Measurements from ENCODE around the gene F2. TPM values are rescaled to one million over a fixed set of nuclear protein-coding genes. Genes with fewer than 3 reads are reported as not detected.

F2 gene
- total RNA-seq, 2 donors from 2014 or later: 1.8 TPM; not detected in 1

DNA sequence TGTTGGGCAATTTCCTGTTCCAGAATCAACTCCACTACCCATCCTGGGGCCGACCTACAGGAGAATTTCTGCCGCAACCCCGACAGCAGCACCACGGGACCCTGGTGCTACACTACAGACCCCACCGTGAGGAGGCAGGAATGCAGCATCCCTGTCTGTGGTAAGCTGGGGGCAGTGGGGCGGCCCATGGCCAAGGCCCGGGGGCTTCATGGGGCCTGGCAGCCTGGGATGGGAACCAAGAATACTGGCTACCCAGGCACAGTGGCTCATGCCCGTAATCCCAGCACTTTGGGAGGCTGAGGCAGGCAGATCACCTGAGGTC, 4.3 kb downstream of the F2 start:
- H3K27me3 ChIP-seq (replicated peaks; ENCODE audit: insufficient read depth): no peaks in the 10 kb centered on the region
- no peak for DNase-seq (ENCODE audit: low spot score)
- H3K9me3 ChIP-seq: no peaks in the 10 kb centered on the region
- H3K27ac ChIP-seq: no peak overlapping the region
- H3K4me1 ChIP-seq (replicated peaks): no peaks in the 10 kb centered on the region
- TF ChIP-seq POLR2AphosphoS5 (IDR thresholded peaks at IDR 0.05) (no peak), POLR2A (IDR thresholded peaks at IDR 0.05) (no peak)
- TF ChIP-seq, protein P1, sequence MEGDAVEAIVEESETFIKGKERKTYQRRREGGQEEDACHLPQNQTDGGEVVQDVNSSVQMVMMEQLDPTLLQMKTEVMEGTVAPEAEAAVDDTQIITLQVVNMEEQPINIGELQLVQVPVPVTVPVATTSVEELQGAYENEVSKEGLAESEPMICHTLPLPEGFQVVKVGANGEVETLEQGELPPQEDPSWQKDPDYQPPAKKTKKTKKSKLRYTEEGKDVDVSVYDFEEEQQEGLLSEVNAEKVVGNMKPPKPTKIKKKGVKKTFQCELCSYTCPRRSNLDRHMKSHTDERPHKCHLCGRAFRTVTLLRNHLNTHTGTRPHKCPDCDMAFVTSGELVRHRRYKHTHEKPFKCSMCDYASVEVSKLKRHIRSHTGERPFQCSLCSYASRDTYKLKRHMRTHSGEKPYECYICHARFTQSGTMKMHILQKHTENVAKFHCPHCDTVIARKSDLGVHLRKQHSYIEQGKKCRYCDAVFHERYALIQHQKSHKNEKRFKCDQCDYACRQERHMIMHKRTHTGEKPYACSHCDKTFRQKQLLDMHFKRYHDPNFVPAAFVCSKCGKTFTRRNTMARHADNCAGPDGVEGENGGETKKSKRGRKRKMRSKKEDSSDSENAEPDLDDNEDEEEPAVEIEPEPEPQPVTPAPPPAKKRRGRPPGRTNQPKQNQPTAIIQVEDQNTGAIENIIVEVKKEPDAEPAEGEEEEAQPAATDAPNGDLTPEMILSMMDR (IDR thresholded peaks at IDR 0.05): no peak
- H3K36me3 ChIP-seq: no peaks in the 10 kb centered on the region
- WGBS: 94% methylated on average over 8 of the region's 8 CpGs
- H3K4me3 ChIP-seq: no peak overlapping the region
- intact Hi-C loops (cut with DNase I): no loop called here

DNA sequence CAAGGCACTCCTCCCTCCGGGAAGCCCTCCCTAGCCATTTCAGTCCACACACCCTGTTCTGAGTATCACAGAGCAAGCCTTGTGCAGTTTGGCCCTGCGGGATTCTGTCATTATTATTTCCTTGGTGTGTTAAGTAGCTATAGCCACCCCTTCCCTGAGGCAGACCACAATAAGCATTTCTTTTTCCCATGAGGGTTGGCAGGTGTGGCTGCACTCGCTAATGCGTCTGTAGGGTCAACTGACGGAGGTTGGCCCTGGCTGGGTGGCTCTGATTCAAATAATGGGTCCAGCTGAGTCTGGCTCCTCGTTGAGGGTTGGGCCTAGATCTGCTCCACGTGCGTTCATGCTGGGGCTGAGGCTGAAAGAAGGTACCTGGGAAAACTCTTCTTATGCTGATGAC, 5.1 kb downstream of the F2 start:
- Histone ChIP-seq H3K9me3 (no peaks in the 10 kb centered on the region), H3K27ac (no peak overlapping the region), H3K4me1 (replicated peaks) (no peaks in the 10 kb centered on the region), H3K36me3 (no peaks in the 10 kb centered on the region), H3K27me3 (replicated peaks; ENCODE audit: insufficient read depth) (no peaks in the 10 kb centered on the region), H3K4me3 (no peak overlapping the region)
- TF ChIP-seq POLR2A (IDR thresholded peaks at IDR 0.05) (no peak), POLR2AphosphoS5 (IDR thresholded peaks at IDR 0.05) (no peak)
- TF ChIP-seq, protein P1 (IDR thresholded peaks at IDR 0.05): no peak
- DNase-seq (ENCODE audit: low spot score): no peak
- intact Hi-C loops (cut with DNase I): no loop called here
- 65% methylated on average over 8 of the region's 8 CpGs for WGBS

DNA sequence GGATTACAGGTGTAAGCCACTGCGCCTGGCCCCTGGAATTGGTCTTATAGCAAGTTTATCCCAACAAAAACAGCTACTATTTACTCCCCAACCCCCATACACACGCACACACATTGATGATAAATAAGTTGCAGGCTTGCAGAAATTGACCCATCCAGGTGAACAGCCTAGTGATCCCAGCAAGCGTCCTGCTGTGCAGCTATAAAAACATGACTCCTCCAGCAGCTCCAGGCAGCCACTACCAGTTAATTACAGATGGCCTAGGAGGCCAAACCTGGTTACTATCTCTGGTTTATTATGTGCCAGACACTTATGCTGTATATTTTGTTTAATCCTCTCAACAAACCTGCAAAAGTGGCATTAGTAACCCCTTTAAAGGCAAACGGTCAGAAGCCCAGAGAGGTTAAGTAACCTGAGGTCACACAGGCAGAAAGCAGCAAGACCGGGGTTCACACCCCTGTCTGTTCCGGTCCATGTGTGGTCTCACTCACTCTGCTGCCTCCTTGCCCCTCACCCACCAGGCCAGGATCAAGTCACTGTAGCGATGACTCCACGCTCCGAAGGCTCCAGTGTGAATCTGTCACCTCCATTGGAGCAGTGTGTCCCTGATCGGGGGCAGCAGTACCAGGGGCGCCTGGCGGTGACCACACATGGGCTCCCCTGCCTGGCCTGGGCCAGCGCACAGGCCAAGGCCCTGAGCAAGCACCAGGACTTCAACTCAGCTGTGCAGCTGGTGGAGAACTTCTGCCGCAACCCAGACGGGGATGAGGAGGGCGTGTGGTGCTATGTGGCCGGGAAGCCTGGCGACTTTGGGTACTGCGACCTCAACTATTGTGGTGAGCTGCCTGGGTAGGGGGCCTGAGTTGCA, 6.6 kb downstream of the F2 start:
- Histone ChIP-seq H3K27ac (no peak overlapping the region), H3K4me3 (no peak overlapping the region), H3K4me1 (replicated peaks) (no peaks in the 10 kb centered on the region), H3K9me3 (no peaks in the 10 kb centered on the region), H3K36me3 (no peaks in the 10 kb centered on the region), H3K27me3 (replicated peaks; ENCODE audit: insufficient read depth) (no peaks in the 10 kb centered on the region)
- 83% methylated on average over 19 of the region's 19 CpGs for WGBS
- intact Hi-C loops (cut with DNase I): no loop called here
- TF ChIP-seq POLR2A (IDR thresholded peaks at IDR 0.05): no peak
- TF ChIP-seq POLR2AphosphoS5 (IDR thresholded peaks at IDR 0.05): no peak
- TF ChIP-seq, protein P1 (IDR thresholded peaks at IDR 0.05): no peak
- DNase-seq (ENCODE audit: low spot score): no peak

DNA sequence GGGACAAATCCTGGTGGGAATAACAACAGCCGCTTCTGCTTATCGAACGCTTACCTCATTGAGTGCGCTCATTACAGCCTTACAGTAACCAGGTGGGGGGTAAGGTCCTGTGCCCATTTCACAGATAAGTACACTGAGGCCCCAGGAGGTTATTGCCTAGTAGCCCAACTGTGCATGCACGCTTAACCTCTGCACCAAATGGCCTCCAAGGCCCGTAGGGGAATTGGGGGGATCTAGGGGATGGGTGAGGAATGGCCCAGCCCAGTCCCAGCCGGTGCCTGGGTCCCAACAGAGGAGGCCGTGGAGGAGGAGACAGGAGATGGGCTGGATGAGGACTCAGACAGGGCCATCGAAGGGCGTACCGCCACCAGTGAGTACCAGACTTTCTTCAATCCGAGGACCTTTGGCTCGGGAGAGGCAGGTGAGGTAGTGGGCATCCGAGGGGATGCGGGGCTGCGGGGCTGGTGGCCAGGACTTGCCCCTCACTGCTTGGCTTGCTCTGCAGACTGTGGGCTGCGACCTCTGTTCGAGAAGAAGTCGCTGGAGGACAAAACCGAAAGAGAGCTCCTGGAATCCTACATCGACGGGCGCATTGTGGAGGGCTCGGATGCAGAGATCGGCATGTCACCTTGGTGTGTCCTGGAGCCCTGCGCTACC, 7.3 kb downstream of the F2 start:
- no peak overlapping the region for H3K27ac ChIP-seq
- no peaks in the 10 kb centered on the region for H3K36me3 ChIP-seq
- intact Hi-C loops (cut with DNase I): no loop called here
- DNase-seq (ENCODE audit: low spot score): no peak
- H3K4me1 ChIP-seq (replicated peaks): no peaks in the 10 kb centered on the region
- TF ChIP-seq POLR2A (IDR thresholded peaks at IDR 0.05) (no peak), POLR2AphosphoS5 (IDR thresholded peaks at IDR 0.05) (no peak)
- TF ChIP-seq, protein P1 (IDR thresholded peaks at IDR 0.05): no peak
- no peaks in the 10 kb centered on the region for H3K27me3 ChIP-seq (replicated peaks; ENCODE audit: insufficient read depth)
- H3K9me3 ChIP-seq: no peaks in the 10 kb centered on the region
- 92% methylated on average over 26 of the region's 26 CpGs for WGBS
- no peak overlapping the region for H3K4me3 ChIP-seq

All from prostate gland (tissue), 2 donors.